GM12874 (cell line): ENCODE measurements around the gene MRPL49.

ENCODE experiments used
- CTCF ChIP-seq: IDR thresholded peaks from 2 replicates; pipeline ENCODE4 v1.5.1; 2011; ENCODE audit warnings: low read depth, mild to moderate bottlenecking, control low read depth, low read length, moderate library complexity; ENCODE audit not compliant: insufficient read depth

MRPL49 gene

GRCh38 chr11:65121865-65122696 lies at the start of gene MRPL49, which contains the start of gene FAU:
TSS of gene MRPL49 (plus strand) at chr11:65122321. CDS start at chr11:65122347, 26 bp downstream.
TSS of gene FAU (minus strand) at chr11:65122134. CDS start at chr11:65121813, 321 bp downstream.
- no peak for TF ChIP-seq CTCF

- TF ChIP-seq CTCF = no peak
These were observed 49.5 kb upstream of the MRPL49 start for GRCh38 chr11:65072631-65072966.

DNA sequence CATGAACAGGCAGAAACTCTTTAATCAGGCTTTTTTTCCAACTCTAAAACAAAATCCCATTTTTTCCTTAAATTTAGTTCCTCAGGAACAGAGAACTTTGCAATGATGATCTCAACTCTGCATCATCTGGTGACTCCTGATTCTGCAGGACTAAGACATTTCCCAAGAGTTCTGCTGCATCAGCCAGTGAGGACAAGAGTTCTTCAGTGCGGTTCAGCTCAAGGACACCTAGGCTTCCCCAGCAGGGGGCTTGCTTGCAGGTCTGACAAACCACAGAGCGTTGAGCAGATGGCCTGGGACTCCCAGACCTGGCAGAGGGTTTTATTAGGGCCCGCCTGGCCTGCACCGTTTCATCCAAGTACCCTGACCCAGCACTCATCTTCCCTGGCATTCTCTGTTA lies 44.7 kb upstream of the MRPL49 start:
- TF ChIP-seq CTCF = no peak

DNA sequence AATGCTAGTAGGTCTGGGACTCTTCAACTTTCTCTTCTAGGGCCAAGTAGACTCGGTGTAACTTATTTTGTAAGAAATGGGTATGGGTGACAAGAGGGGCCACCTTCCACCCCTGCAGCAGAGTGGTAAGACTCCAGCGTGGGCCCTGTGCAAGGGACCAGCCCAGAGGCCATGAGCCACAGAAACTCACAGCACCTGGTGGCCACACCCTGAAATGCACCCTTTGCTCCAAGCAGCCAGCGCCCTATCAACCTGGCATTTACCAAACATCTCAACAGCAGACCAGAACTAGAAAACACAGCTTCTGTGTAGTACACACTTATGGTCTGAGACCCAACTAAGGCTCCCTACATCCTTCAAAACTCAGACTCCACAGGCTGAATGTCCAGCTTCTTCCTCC lies 44.0 kb upstream of the MRPL49 start:
- TF ChIP-seq CTCF = peak; percentile 86

- TF ChIP-seq CTCF = no peak
These were observed 43.3 kb upstream of the MRPL49 start for GRCh38 chr11:65078786-65079342.

DNA sequence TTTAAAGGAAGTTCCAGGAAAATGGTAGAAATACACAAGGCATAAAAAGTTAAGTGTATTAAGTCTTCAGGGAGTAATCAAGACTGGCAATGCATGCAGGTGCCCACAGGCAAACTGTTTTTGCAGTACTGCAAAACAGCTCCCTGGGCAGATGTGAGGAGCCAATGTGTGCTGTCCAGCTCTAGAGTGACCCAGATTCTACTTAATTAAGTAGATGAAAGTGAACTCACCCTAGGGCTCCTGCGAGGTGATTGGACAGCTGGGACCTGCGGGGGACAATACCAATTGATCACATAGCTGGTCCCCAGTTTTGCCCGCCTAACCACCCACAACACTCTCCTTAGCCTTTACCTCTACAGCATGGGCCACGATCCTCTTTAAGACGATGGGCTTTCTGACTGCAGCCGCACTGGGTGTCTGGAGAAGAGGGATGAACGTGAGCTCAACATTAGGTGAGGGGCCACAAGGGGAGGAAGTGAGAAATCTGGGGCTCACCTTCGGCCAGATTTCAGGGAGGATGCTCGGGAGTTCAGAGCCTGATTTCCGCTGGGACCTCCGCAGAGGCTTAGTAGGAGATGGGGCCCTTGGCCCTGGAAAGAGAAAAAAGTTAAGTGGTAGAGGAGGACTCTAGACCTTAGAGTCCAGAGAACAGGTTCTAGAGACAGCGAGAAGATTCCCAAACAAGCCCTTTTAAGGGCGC lies 38.8 kb upstream of the MRPL49 start:
- no peak for TF ChIP-seq CTCF

DNA sequence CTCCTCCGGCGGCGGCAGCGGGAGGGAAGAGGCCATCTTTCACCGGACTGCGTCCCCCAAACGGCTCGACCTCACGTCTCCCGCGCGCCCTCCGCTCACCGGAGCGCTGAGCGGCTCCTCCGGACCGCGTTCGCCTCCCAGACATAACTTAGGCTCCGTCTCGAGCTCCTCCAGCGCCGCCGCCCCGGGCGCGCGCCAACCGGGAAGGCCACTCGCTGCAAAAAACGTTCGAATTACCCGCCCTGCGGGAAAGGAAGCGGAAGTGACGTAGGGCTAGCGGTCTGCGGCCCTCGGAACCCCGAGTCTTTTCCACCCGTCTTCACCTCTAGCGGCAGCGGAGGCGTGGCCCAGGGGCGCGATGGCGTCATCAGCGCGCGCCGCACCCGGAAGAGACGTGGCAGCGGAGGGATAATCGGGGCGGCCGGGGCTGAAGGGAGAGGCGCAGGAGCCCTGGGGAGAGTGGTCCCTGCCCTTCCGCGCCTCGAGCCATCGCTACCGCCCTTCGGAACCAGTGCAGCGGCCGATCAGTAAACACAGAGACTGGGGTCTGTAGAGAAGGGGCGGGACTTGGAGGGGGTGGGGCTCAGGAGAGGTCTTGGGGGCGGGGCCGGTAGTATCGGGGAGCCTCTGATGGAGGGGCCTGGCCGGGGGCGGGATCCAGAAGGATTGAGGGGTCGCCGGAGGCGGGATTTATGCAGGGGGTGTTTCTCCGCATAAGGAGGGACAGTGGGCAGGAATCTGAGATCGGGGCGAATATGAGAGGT lies 38.1 kb upstream of the MRPL49 start, which contains the start of the genes CDCA5 and ZFPL1:
Gene CDCA5, minus strand, starts transcription at position 207 of the 764 bp plus-strand sequence. Its CDS starts 62 bp downstream, at position 145.
Gene ZFPL1, plus strand, starts transcription at position 389 of the 764 bp plus-strand sequence. CDS start 477 bp downstream, outside the sequence.
- no peak for TF ChIP-seq CTCF
